GM21786 (cell line): ENCODE results near the gene PIMREG.

Experiments used
- ATAC-seq: cut with Tn5 transposase; IDR thresholded peaks from one replicate; pipeline ENCODE4 v1.9.1; 2021; ENCODE audit not compliant: unreplicated experiment

PIMREG gene

GRCh38 chr17:6437466-6437865 is 6.8 kb upstream of the PIMREG start:
- ATAC-seq: no peak

GRCh38 chr17:6437956-6438355 is 6.3 kb upstream of the PIMREG start:
- ATAC-seq: no peak

GRCh38 chr17:6439951-6440350 is 4.3 kb upstream of the PIMREG start:
- ATAC-seq: no peak

GRCh38 chr17:6442775-6443174 is 1.5 kb upstream of the PIMREG start:
- ATAC-seq: no peak

GRCh38 chr17:6444571-6445335 is 498 bp downstream of the PIMREG start:
- no peak for ATAC-seq

- no peak for ATAC-seq
These were observed 2.4 kb downstream of the PIMREG start for GRCh38 chr17:6446516-6447100.

GRCh38 chr17:6448473-6448872 is 4.2 kb downstream of the PIMREG start:
- no peak for ATAC-seq

GRCh38 chr17:6449307-6449706 is 5.1 kb downstream of the PIMREG start:
- no peak for ATAC-seq

GRCh38 chr17:6450926-6451832 is 6.9 kb downstream of the PIMREG start:
- ATAC-seq: no peak

- ATAC-seq: no peak
These were observed 8.4 kb downstream of the PIMREG start for GRCh38 chr17:6452471-6453266.

GRCh38 chr17:6453279-6454024 is 9.2 kb downstream of the PIMREG start:
- no peak for ATAC-seq

- ATAC-seq: no peak
These were observed 10.5 kb downstream of the PIMREG start for GRCh38 chr17:6454495-6455320.

- ATAC-seq: no peak
These were observed 11.1 kb downstream of the PIMREG start for GRCh38 chr17:6455321-6455705.

- no peak for ATAC-seq
These were observed 12.1 kb downstream of the PIMREG start for GRCh38 chr17:6456321-6456720.

GRCh38 chr17:6456914-6457687 is 12.8 kb downstream of the PIMREG start:
- ATAC-seq: no peak

- no peak for ATAC-seq
These were observed 13.6 kb downstream of the PIMREG start for GRCh38 chr17:6457688-6458459.

GRCh38 chr17:6458460-6458950 is 14.2 kb downstream of the PIMREG start:
- no peak for ATAC-seq
